HG02678 (cell line): Measurements from ENCODE around the gene TTLL3.

Experiments
- ATAC-seq: cut with Tn5 transposase; IDR thresholded peaks from one replicate; pipeline ENCODE4 v1.9.1; 2021; ENCODE audit warnings: mild to moderate bottlenecking, moderate library complexity; ENCODE audit not compliant: unreplicated experiment

The TTLL3 gene

GRCh38 chr3:9780458-9780812 is 29.6 kb upstream of the TTLL3 start:
- ATAC-seq, result peak; percentile 8

DNA sequence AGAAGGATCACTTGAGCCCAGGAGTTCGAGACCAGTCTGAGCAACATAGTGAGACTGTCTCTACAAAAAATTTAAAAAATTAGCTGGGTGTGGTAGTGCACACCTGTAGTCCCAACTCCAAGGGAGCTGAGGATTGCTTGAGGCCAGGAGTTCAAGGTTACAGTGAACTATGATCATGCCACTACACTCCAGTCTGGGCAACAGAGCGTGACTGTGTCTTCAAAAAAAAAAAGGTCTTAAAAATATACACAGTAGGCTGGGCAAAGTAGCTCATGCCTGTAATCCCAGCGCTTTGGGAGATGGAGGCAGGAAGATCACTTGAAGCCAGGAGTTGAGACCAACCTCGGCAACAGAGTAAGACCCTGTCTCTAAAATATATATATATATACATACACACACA is 29.2 kb upstream of the TTLL3 start:
- ATAC-seq, result no peak

DNA sequence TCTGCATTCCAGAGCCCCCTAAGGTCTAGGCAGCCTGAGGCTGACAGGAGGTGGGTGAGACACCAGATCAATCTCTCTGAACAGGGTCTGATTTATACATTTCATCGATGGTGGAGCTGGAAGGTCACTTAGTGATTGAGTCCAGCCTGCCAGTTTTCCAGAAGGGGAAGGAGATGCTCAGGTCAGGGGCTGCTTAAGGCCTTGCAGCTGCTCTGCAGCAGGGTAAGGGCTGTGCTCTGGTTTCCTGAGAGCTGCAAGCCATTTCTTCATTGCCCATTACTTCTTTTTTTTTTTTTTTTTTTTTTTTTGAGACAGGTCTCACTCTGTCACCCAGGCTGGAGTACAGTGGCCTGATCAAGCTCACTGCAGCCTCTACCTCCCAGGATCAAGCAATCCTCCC is 28.5 kb upstream of the TTLL3 start:
- ATAC-seq, result no peak

DNA sequence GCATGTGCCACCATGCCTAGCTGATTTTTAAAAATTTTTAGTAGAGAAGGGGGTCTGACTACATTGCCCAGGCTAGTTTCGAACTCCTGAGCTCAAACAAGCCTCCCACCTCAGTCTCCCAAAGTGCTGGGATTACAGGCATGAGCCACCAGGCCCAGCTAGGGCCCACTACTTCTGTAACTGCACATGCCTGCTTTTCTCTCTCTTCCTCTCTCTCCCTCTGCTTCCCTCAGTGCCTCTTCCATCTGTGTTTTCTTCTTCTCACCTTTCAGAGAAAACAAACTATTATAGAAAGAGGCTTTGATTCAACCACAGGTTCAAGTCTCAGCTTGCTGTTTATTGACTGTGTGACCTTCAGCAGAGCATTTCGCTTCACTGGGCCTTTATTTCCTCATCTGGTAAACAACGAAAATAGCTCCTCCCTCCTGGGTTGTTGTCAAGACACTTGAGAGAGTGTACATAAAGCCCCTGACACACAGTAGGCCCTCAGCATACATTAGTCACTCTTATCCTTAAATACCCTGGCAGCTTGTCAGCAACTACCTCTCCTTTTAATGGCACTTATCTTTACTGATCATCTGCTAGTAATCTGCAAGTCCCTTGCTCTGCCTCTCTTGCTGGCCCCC is 28.0 kb upstream of the TTLL3 start:
- no peak for ATAC-seq

DNA sequence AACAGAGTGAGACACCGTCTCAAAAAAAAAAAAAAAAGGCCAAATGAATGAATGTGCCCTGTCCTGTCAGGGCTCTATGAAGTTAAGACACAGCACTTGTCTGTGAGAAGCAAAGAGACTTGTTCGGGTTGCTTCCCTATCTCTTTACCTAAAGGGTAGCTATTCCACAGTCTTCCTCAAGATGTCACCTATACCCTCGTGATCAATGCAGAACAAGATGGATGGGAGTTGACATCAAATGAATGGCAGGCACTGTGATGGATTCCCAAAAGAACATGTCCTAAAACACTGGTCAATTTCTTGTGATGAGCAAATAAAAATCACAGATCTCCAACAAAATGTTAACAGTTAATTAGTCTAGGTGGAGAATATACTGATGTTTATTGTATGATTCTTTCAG is 27.3 kb upstream of the TTLL3 start:
- ATAC-seq, result no peak

- ATAC-seq, result no peak
These were observed 26.1 kb upstream of the TTLL3 start for GRCh38 chr3:9783954-9784353.

GRCh38 chr3:9784965-9785364 is 25.1 kb upstream of the TTLL3 start:
- no peak for ATAC-seq

- no peak for ATAC-seq
These were observed 24.5 kb upstream of the TTLL3 start for GRCh38 chr3:9785602-9786001.

DNA sequence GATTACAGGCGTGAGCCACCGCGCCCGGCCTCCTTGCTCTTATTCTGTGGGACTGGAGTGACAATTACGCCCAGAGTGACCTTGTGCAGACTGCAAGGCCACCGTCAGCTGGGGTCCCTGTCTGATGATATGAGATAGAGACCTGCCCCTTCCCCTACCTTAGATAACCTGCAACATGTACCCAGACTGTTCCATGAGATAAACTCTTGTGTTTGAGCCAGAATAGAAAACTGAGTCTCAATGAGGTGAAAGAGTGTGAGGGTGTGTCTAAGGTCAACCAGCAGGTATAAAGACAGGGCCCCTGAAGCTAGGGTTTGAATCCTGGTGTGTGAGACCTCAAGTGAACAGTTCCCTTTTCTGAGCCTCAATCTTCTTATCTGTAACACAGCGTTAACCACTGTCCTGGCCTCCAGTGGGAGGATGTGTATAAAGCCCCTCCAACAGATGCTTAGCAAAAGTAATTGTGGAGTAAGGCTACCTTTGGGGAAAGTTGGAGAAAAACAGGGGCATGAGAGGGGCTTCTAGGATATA is 23.8 kb upstream of the TTLL3 start:
- ATAC-seq, result no peak

- no peak for ATAC-seq
These were observed 23.0 kb upstream of the TTLL3 start for GRCh38 chr3:9786825-9787669.

DNA sequence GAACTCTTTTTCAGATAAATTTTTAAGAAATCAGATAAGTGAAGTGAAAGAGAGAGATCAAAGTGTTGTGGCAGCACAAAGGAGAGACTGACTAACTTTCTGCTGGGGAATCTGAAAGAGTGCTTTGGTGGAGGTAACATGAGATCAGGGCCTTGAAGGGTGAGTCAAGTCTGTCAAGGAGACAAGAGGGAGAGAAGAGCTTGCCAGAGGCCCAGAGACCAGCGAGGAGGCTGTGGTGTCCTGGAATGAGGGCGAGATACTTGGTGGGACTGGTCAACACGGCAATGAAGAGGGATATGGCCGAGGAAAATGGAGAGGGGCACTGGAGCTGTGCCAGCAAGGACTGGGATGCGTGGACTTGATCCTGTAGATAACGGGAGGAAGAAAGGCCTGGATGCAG is 22.3 kb upstream of the TTLL3 start:
- no peak for ATAC-seq

DNA sequence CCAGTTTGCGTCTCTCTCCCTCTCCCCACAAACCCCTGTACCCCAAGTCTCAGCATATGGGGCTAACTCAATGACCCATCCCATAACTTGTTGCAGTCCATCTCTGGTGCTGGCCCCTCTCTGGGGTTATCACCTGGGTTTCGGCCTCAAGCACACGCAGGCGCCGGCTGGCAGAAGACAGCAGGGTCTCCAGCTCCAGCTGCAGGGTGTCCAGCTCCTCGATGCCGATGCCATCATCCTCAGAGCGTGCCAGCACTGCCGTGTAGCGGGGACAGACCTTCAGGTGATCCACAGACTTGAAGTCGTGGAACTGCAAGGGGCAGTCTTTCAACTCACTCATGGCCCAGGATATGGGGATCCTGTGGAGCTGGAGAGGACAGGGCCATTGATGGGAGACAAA is 18.9 kb upstream of the TTLL3 start:
- no peak for ATAC-seq

- no peak for ATAC-seq
These were observed 18.2 kb upstream of the TTLL3 start for GRCh38 chr3:9791790-9792404.

DNA sequence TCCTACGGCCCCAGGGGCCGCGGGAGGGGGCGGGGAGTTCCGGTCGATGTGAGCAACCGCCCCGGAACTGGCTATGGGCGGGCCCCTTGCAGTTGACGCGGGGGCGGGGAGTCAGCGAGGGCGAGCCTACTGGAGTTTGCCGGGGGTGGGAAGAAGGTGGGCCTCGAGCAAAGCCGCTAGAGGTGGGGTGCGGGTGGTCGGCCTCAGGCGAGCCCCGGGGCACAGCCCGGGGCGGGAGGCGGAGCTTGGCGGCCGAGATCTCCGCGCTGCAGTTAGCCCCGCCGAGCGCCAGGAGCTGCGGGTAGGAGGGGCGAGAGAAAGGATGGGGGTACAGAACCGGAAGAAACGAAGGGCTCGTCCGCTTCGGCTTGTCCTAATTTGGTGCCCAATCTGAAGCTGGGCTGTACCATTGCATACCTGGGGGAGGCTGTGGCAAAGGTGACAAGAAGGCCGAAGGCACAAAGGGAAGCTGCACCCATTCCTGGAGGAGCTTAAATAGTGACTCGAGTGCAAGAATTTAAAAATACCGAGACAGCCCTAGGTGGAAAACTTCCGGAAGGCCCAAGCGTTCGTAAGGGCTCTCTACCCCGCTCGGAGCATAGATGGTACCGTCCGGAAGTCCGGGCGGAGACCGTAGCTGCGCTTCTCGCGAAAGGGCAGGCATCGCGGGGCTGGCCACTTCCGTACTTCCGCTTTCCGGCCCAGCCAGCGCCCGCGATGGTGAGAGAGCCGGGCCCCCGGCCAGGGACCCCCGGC is 17.5 kb upstream of the TTLL3 start, which contains the start of the genes ARPC4 and TADA3:
Gene ARPC4, plus strand, starts transcription at position 678 of the 756 bp plus-strand sequence. Its CDS starts 40 bp downstream, at position 718.
Gene TADA3, minus strand, starts transcription at position 69 of the 756 bp plus-strand sequence. CDS start 1,007 bp downstream, outside the sequence.
- peak; percentile 80 for ATAC-seq

DNA sequence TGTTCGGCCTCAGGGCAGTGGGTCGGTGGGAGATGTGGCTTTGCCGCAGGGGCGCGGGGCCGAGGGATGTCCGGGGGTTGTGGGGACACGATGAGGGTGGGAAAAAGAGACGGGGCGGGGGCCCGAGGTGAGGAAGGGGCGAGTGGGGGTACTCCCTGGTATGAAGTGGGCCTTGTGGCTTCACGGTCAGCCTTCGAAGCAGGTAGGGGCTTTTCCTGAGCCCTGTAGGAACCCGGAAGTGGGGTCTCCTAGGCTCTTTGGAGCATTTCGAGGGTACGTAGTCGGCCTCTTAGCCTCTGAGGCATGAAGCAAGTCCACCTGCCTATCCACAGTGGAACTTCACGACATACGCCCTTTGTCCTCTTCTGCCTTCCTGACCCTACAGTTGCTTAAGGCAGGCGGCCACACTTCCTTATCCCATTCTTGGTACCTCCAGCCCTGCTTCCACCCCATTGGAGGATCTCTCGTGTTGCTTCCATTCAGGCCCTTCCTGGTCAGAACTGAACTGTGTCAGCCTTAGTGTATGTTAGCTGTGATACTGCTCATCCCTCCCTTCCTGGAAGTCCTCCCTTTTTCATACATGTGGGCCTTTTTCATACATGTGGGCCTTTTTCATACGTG is 16.8 kb upstream of the TTLL3 start:
- ATAC-seq, result peak; percentile 1

DNA sequence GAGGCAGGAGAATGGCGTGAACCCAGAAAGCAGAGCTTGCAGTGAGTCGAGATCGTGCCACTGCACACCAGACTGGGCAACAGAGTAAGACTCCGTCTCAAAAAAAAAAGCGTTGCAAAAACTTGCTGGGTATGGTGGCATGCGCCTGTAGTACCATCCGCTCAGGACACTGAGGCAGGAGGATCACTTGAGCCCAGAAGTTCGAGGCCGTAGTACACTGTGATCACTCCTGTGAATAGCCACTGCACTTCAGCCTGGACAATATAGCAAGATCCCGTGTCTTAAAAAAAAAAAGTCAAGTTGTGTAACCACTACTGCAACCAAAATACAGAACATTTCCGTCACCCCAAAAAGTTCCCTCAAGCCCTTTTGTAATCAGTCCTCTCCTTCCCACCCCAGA is 15.7 kb upstream of the TTLL3 start:
- ATAC-seq, result no peak

- ATAC-seq, result no peak
These were observed 14.9 kb upstream of the TTLL3 start for GRCh38 chr3:9795207-9795606.

GRCh38 chr3:9797196-9797945 is 12.7 kb upstream of the TTLL3 start:
- no peak for ATAC-seq

DNA sequence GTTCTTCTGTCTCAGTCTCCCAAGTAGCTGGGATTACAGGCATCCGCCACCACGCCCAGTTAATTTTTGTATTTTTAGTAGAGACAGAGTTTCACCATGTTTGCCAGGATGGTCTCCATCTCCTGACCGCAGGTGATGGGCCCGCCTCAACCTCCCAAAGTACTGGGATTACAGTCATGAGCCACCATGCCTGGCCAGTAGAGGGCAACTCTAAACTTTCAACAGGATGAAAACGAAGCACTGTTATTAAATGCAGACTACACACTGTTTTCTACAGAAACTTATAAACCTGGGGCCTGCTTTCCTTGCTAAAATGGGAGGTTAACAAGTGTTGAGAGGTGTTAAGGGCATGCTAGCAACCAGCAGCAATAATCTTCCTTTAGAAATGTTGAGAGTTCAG is 9.5 kb upstream of the TTLL3 start:
- no peak for ATAC-seq

- ATAC-seq, result no peak
These were observed 6.6 kb upstream of the TTLL3 start for GRCh38 chr3:9803494-9803893.
